AG09309 (cell line): Measurements from ENCODE around the gene SLC7A1.

Source experiments
- DNase-seq: peaks from one replicate; pipeline ENCODE4 v3.0.0-alpha.2; 2010; ENCODE audit warnings: low read depth
- H3K4me3 ChIP-seq: 2 replicates; pipeline ENCODE4 v1.5.1; 2011; ENCODE audit warnings: mild to moderate bottlenecking, low read depth, low read length, moderate library complexity; ENCODE audit not compliant: control insufficient read depth
- CTCF ChIP-seq: IDR thresholded peaks from 2 replicates; pipeline ENCODE4 v1.5.1; 2011; ENCODE audit warnings: mild to moderate bottlenecking, low read depth, low read length, inconsistent platforms; ENCODE audit not compliant: insufficient read depth, control insufficient read depth; ENCODE audit errors: missing control alignments

The SLC7A1 gene

DNA sequence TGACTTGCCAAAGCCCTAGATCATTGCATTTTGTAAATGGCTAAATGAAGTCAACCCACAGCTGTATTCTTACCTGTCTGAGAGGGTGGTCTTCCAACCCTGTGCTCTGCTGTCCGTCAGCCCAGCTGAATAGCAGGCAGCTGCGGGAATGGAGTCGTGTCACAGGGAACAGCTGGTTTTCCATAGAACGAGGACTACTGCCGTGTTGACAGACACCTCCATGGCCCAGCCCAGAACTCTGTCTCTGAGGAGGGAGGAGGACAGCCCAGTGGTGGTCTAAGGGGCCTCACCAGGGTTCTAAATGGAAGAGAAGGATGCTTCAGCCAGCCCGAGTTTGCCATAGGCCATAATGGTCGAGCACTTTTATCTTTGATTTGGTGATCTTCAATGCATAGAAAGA lies 110.7 kb downstream of the SLC7A1 start:
- H3K4me3 ChIP-seq, result no peak overlapping the region
- no peak for TF ChIP-seq CTCF
- DNase-seq, result no peak

GRCh38 chr13:29484236-29484635 lies 111.3 kb downstream of the SLC7A1 start:
- no peak for TF ChIP-seq CTCF
- no peak for DNase-seq
- H3K4me3 ChIP-seq, result no peak overlapping the region

- no peak for DNase-seq
- no peak for TF ChIP-seq CTCF
- H3K4me3 ChIP-seq, result no peak overlapping the region
These were observed 111.9 kb downstream of the SLC7A1 start for GRCh38 chr13:29483623-29484022.

DNA sequence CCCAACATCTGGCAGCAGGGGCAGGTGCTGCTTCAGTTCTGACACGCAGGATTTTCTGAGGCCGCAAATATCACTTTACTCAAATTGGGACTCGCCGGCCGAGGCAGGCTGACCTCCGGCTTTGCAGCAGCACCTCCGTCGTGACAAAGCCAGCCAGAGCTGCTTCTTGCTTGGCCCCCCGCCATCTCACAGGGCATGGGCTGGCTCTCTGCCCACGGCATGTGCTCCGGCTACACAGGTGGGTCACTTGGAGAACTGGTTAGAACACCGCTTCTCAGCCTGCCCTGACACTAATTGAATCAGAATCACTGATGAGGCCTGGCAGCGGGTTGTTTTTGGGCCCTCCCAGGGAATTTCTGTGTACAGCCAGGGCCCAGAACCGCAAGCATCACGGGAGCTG lies 112.3 kb downstream of the SLC7A1 start:
- no peak overlapping the region for H3K4me3 ChIP-seq
- no peak for TF ChIP-seq CTCF
- DNase-seq, result no peak

DNA sequence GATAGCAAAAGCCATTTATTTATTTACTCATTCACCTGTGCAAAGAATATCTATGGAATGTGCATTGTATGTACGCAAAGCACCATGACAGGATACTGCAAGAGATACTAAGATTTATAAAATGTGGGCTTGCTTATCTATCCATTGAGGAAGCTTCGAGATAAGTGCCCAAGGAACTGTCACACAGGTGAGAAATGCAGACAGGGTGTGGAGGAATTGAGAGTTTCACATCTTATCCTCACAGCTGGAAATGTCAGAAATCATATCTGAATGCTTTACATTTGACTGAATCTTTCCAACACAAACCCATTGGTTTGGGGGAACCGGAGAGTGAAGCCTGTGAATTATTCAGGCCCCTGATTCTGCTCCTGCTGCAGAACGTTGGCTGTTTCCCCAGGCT lies 113.0 kb downstream of the SLC7A1 start:
- H3K4me3 ChIP-seq, result no peak overlapping the region
- TF ChIP-seq CTCF, result no peak
- no peak for DNase-seq

GRCh38 chr13:29481603-29482002 lies 113.9 kb downstream of the SLC7A1 start:
- H3K4me3 ChIP-seq, result no peak overlapping the region
- no peak for TF ChIP-seq CTCF
- DNase-seq, result no peak

- TF ChIP-seq CTCF, result no peak
- DNase-seq, result no peak
- no peak overlapping the region for H3K4me3 ChIP-seq
These were observed 114.5 kb downstream of the SLC7A1 start for GRCh38 chr13:29480893-29481525.
